Natural killer cell (primary cell): Measurements from ENCODE around the gene WEE2. TPM values are rescaled to one million over a fixed set of nuclear protein-coding genes. Genes with fewer than 3 reads are reported as not detected.

Source experiments
- ATAC-seq, 3 donors: fragments of 150-1000 bp in 2 of 3; fragments of 200-7000 bp in 1 of 3; cut with Tn5 transposase; 1 replicate in 1 of 3; 2 replicates in 2 of 3; pipeline ENCODE4 v1.10.0; 2021; ENCODE audit warnings: mild to moderate bottlenecking in 2 of 3, moderate library complexity in 2 of 3
- DNase-seq, 2 donors: peaks; one replicate each; pipeline versions ENCODE4 v3.0.0 to v3.0.0-alpha.2; 2013 to 2021; ENCODE audit warnings: mixed read lengths in 1 of 2
- H3K27ac ChIP-seq: one replicate; pipeline ENCODE4 v1.5.1; 2013; ENCODE audit warnings: mild to moderate bottlenecking, low read length
- H3K27me3 ChIP-seq: one replicate; pipeline ENCODE4 v1.6.1; 2013; ENCODE audit warnings: low read length; ENCODE audit not compliant: control insufficient read depth, insufficient read depth
- H3K36me3 ChIP-seq: one replicate; pipeline ENCODE4 v1.6.1; 2013; ENCODE audit warnings: low read length; ENCODE audit not compliant: control insufficient read depth, insufficient read depth
- H3K4me1 ChIP-seq: one replicate; pipeline ENCODE4 v1.6.1; 2013; ENCODE audit warnings: low read length; ENCODE audit not compliant: control insufficient read depth, insufficient read depth
- H3K4me3 ChIP-seq: one replicate; pipeline ENCODE4 v1.5.1; 2013; ENCODE audit warnings: low read length
- H3K9me3 ChIP-seq: one replicate; pipeline ENCODE4 v1.6.1; 2013; ENCODE audit warnings: low read length; ENCODE audit not compliant: control insufficient read depth, insufficient read depth
- H3K27ac Mint-ChIP-seq, 2 donors: one replicate each; pipeline ENCODE4 v1.8.0; 2022; ENCODE audit warnings: mild to moderate bottlenecking in 2 of 2, mixed read lengths in 2 of 2, moderate library complexity in 1 of 2
- H3K27me3 Mint-ChIP-seq, 2 donors: one replicate each; pipeline ENCODE4 v1.8.0; 2022; ENCODE audit warnings: low read depth in 2 of 2, mixed read lengths in 2 of 2
- H3K36me3 Mint-ChIP-seq: one replicate; pipeline ENCODE4 v1.8.0; 2022; ENCODE audit warnings: mixed read lengths
- H3K4me1 Mint-ChIP-seq, 2 donors: one replicate each; pipeline ENCODE4 v1.8.0; 2022; ENCODE audit warnings: mixed read lengths in 2 of 2
- H3K4me3 Mint-ChIP-seq: one replicate; pipeline ENCODE4 v1.8.0; 2022; ENCODE audit warnings: mild to moderate bottlenecking, moderate library complexity, mixed read lengths
- H3K9me3 Mint-ChIP-seq, 2 donors: one replicate each; pipeline ENCODE4 v1.8.0; 2022; ENCODE audit warnings: mixed read lengths in 2 of 2
- CTCF ChIP-seq: fragments of 200-600 bp; IDR thresholded peaks from one replicate; pipeline ENCODE4 v1.8.0; 2022; ENCODE audit warnings: antibody characterized with exemption
- WGBS: methylation state at CpG from one replicate; pipeline ENCODE4 v1.1.7; 2013; ENCODE audit warnings: missing lambda C conversion rate; ENCODE audit not compliant: insufficient coverage; 5-methylcytosine and 5-hydroxymethylcytosine counted together
- intact Hi-C: fragments of 100-400 bp; cut with micrococcal nuclease; formaldehyde crosslinking; loops from one replicate; pipeline ENCODE4 v1.14.2; 2022
- total RNA-seq, 4 donors: library from RNA; stranded (reverse); fragments of 120-200 nt in 1 of 4; gene quantifications; one replicate each; pipeline versions ENCODE4 v1.2.3 to v1.2.4, GENCODE V29; 2013 to 2022

Gene WEE2
- total RNA-seq, 3 donors from 2014 or later (not counting 1 experiment from before 2014, with no cell fraction given), result 0.16 to 0.68 (median 0.23) TPM

GRCh38 chr7:141666071-141666470 lies 42.1 kb upstream of the WEE2 start:
- H3K27ac Mint-ChIP-seq, result peak overlapping the region; percentile 39 to 61
- Histone ChIP-seq H3K9me3 (no peaks in the 10 kb centered on the region), H3K27ac (no peak overlapping the region), H3K36me3 (peaks cover 32% of the 10 kb centered on the region), H3K27me3 (no peaks in the 10 kb centered on the region), H3K4me3 (no peak overlapping the region), H3K4me1 (peaks cover 12% of the 10 kb centered on the region)
- intact Hi-C loops, result no loop called here
- TF ChIP-seq CTCF, result no peak
- H3K4me1 Mint-ChIP-seq, result peaks cover 7 to 9% of the 10 kb centered on the region in 2 donors
- 99% methylated on average over 4 of the region's 4 CpGs for WGBS
- ATAC-seq (no peak), DNase-seq (no peak)
- no peaks in the 10 kb centered on the region for H3K36me3 Mint-ChIP-seq
- H3K4me3 Mint-ChIP-seq, result no peak overlapping the region
- H3K27me3 Mint-ChIP-seq, result no peaks in the 10 kb centered on the region
- H3K9me3 Mint-ChIP-seq, result no peaks in the 10 kb centered on the region

GRCh38 chr7:141668853-141669252 lies 39.3 kb upstream of the WEE2 start:
- Mint-ChIP-seq H3K4me1 (peaks cover 0 to 7% of the 10 kb centered on the region in 2 donors), H3K9me3 (no peaks in the 10 kb centered on the region), H3K27me3 (no peaks in the 10 kb centered on the region), H3K36me3 (no peaks in the 10 kb centered on the region), H3K27ac (no peak overlapping the region), H3K4me3 (no peak overlapping the region)
- Histone ChIP-seq H3K27ac (no peak overlapping the region), H3K27me3 (no peaks in the 10 kb centered on the region), H3K4me1 (peaks cover 5% of the 10 kb centered on the region), H3K36me3 (peaks cover 33% of the 10 kb centered on the region), H3K4me3 (no peak overlapping the region), H3K9me3 (no peaks in the 10 kb centered on the region)
- TF ChIP-seq CTCF, result no peak
- WGBS, result 92% methylated on average over 2 of the region's 2 CpGs
- intact Hi-C loops, result no loop called here
- no peak for DNase-seq
- ATAC-seq, result no peak

GRCh38 chr7:141671705-141672496 lies 36.3 kb upstream of the WEE2 start:
- no peak overlapping the region for H3K27ac ChIP-seq
- no peak overlapping the region for H3K4me3 ChIP-seq
- intact Hi-C loops, result no loop called here
- H3K27me3 ChIP-seq, result no peaks in the 10 kb centered on the region
- no peak for TF ChIP-seq CTCF
- H3K9me3 ChIP-seq, result no peaks in the 10 kb centered on the region
- peak in 2 of 3 donors; percentile 4 to 57 for ATAC-seq
- Mint-ChIP-seq H3K9me3 (no peaks in the 10 kb centered on the region), H3K4me3 (no peak overlapping the region), H3K36me3 (no peaks in the 10 kb centered on the region), H3K4me1 (no peaks in the 10 kb centered on the region), H3K27me3 (no peaks in the 10 kb centered on the region), H3K27ac (no peak overlapping the region)
- no peak for DNase-seq
- WGBS, result 96% methylated on average over 7 of the region's 7 CpGs
- H3K36me3 ChIP-seq, result peaks cover 22% of the 10 kb centered on the region
- no peaks in the 10 kb centered on the region for H3K4me1 ChIP-seq

GRCh38 chr7:141673346-141673745 lies 34.8 kb upstream of the WEE2 start:
- Mint-ChIP-seq H3K4me1 (no peaks in the 10 kb centered on the region), H3K4me3 (no peak overlapping the region), H3K27me3 (no peaks in the 10 kb centered on the region), H3K27ac (no peak overlapping the region), H3K9me3 (no peaks in the 10 kb centered on the region), H3K36me3 (no peaks in the 10 kb centered on the region)
- Histone ChIP-seq H3K27ac (no peak overlapping the region), H3K9me3 (no peaks in the 10 kb centered on the region), H3K27me3 (no peaks in the 10 kb centered on the region), H3K36me3 (peaks cover 22% of the 10 kb centered on the region), H3K4me1 (no peaks in the 10 kb centered on the region), H3K4me3 (no peak overlapping the region)
- TF ChIP-seq CTCF, result no peak
- 100% methylated on average over 1 of the region's 3 CpGs for WGBS
- DNase-seq (no peak), ATAC-seq (no peak)
- intact Hi-C loops, result no loop called here
